ENCODE measurements around the gene FXYD1. TPM values are rescaled to one million over a fixed set of nuclear protein-coding genes. Genes with fewer than 3 reads are reported as not detected.

The FXYD1 gene
- total RNA-seq, 1 experiment from 2014 or later: not detected

- DNase-seq (ENCODE audit: unreplicated experiment): peak; percentile 93
- Mint-ChIP-seq H3K4me1 (ENCODE audit: insufficient read depth, unreplicated experiment) (peaks cover 24% of the 10 kb centered on the region), H3K4me3 (ENCODE audit: unreplicated experiment) (no peak overlapping the region), H3K27me3 (ENCODE audit: insufficient read depth, unreplicated experiment) (no peaks in the 10 kb centered on the region), H3K36me3 (ENCODE audit: insufficient read depth, unreplicated experiment) (peaks cover 23% of the 10 kb centered on the region), H3K27ac (ENCODE audit: low read depth, unreplicated experiment) (peak overlapping the region; percentile 40), H3K9me3 (ENCODE audit: unreplicated experiment) (peaks cover 14% of the 10 kb centered on the region)
- intact Hi-C loops (cut with micrococcal nuclease): no loop called here
- no peak for TF ChIP-seq CTCF (IDR thresholded peaks at IDR 0.05; ENCODE audit: unreplicated experiment)
- BruUV-seq (replicated peaks): no TSS peak
- ChIA-PET POLR2A (interaction anchor here (0.7 to 1.1 kb wide), 5 partner anchors 10 to 946 kb away, joined by 3 to 5 read pairs (median 3); no protein-coding TSS in a partner anchor), CTCF (interaction anchor here (0.6 to 1.1 kb wide), 5 partner anchors 9 to 151 kb away, joined by 3 to 4 read pairs (median 3); partner anchors contain the start of gene FXYD3)
These were observed 29.6 kb downstream of the FXYD1 start for GRCh38 chr19:35168196-35168595.

GRCh38 chr19:35169221-35169995 lies 30.8 kb downstream of the FXYD1 start:
- CTCF ChIA-PET: no interaction called here

GRCh38 chr19:35170359-35171061 lies 31.9 kb downstream of the FXYD1 start:
- DNase-seq (ENCODE audit: unreplicated experiment): peak; percentile 43
- H3K4me1 Mint-ChIP-seq (ENCODE audit: insufficient read depth, unreplicated experiment): peaks cover 24% of the 10 kb centered on the region
- TF ChIP-seq CTCF (IDR thresholded peaks at IDR 0.05; ENCODE audit: unreplicated experiment): no peak
- intact Hi-C loops (cut with micrococcal nuclease): no loop called here
- H3K9me3 Mint-ChIP-seq (ENCODE audit: unreplicated experiment): peaks cover 13% of the 10 kb centered on the region
- H3K27ac Mint-ChIP-seq (ENCODE audit: low read depth, unreplicated experiment): no peak overlapping the region
- H3K4me3 Mint-ChIP-seq (ENCODE audit: unreplicated experiment): no peak overlapping the region
- POLR2A ChIA-PET: no interaction called here
- BruUV-seq (replicated peaks): no TSS peak
- CTCF ChIA-PET: interaction anchor here (0.6 to 1.0 kb wide), 2 partner anchors 8 to 52 kb away, joined by 3 to 4 read pairs; no protein-coding TSS in a partner anchor
- H3K36me3 Mint-ChIP-seq (ENCODE audit: insufficient read depth, unreplicated experiment): peaks cover 13% of the 10 kb centered on the region
- H3K27me3 Mint-ChIP-seq (ENCODE audit: insufficient read depth, unreplicated experiment): no peaks in the 10 kb centered on the region

More at GRCh38 chr19:35169221-35169995, 30.8 kb downstream of the FXYD1 start:
- POLR2A ChIA-PET: interaction anchor here (0.7 to 1.0 kb wide), 2 partner anchors 73 to 153 kb away, joined by 3 read pairs; no protein-coding TSS in a partner anchor
- Mint-ChIP-seq H3K27ac (ENCODE audit: low read depth, unreplicated experiment) (peak overlapping the region; percentile 40), H3K4me1 (ENCODE audit: insufficient read depth, unreplicated experiment) (peaks cover 24% of the 10 kb centered on the region), H3K27me3 (ENCODE audit: insufficient read depth, unreplicated experiment) (no peaks in the 10 kb centered on the region), H3K9me3 (ENCODE audit: unreplicated experiment) (peaks cover 14% of the 10 kb centered on the region), H3K36me3 (ENCODE audit: insufficient read depth, unreplicated experiment) (peaks cover 21% of the 10 kb centered on the region), H3K4me3 (ENCODE audit: unreplicated experiment) (no peak overlapping the region)
- BruUV-seq (replicated peaks): no TSS peak
- intact Hi-C loops (cut with micrococcal nuclease): no loop called here
- TF ChIP-seq CTCF (IDR thresholded peaks at IDR 0.05; ENCODE audit: unreplicated experiment): no peak
- no peak for DNase-seq (ENCODE audit: unreplicated experiment)

- Mint-ChIP-seq H3K27ac (ENCODE audit: low read depth, unreplicated experiment) (no peak overlapping the region), H3K9me3 (ENCODE audit: unreplicated experiment) (peaks cover under 1% of the 10 kb centered on the region), H3K36me3 (ENCODE audit: insufficient read depth, unreplicated experiment) (peaks cover 1% of the 10 kb centered on the region), H3K4me3 (ENCODE audit: unreplicated experiment) (no peak overlapping the region), H3K27me3 (ENCODE audit: insufficient read depth, unreplicated experiment) (no peaks in the 10 kb centered on the region), H3K4me1 (ENCODE audit: insufficient read depth, unreplicated experiment) (peaks cover 26% of the 10 kb centered on the region)
- ChIA-PET CTCF (interaction anchor here (0.6 to 0.8 kb wide), 2 partner anchors 27 to 71 kb away, joined by 3 read pairs; no protein-coding TSS in a partner anchor), POLR2A (no interaction called here)
- no peak for DNase-seq (ENCODE audit: unreplicated experiment)
- TSS peak; percentile 24 for BruUV-seq (replicated peaks)
- no peak for TF ChIP-seq CTCF (IDR thresholded peaks at IDR 0.05; ENCODE audit: unreplicated experiment)
- intact Hi-C loops (cut with micrococcal nuclease): no loop called here
These were observed 33.1 kb downstream of the FXYD1 start for GRCh38 chr19:35171730-35172129.

All from MCF 10A (cell line).